Measurements from ENCODE around the gene RIMBP2. TPM values are rescaled to one million over a fixed set of nuclear protein-coding genes. Genes with fewer than 3 reads are reported as not detected.

RIMBP2 gene
- total RNA-seq, 2 experiments from 2014 or later = not detected

DNA sequence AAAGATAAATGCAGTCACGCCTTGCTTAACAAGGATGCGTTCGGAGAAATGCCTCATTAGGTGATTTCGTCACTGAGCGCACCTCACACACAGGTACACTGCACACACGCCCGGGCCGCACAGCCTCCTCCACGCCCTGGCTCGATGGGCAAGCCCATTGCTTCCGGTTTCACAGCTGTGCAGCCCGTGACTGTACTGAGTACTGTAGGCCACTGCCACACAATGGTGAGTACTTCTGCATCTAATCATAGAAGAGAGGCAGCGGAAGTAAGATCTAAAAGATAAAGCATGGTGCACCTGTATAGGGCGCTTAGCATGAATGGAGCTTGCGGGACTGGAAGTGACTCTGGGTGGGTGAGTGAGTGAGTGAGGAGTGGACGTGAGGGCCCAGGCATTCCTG is 4.3 kb downstream of the RIMBP2 start:
- POLR2A ChIA-PET = no interaction called here
- Mint-ChIP-seq H3K9me3 (no peaks in the 10 kb centered on the region), H3K27me3 (peaks cover 64% of the 10 kb centered on the region), H3K4me3 (no peak overlapping the region), H3K4me1 (ENCODE audit: low read depth) (no peaks in the 10 kb centered on the region), H3K36me3 (ENCODE audit: low read depth) (no peaks in the 10 kb centered on the region), H3K27ac (no peak overlapping the region)
- TF ChIP-seq CTCF (IDR thresholded peaks at IDR 0.05) = no peak
- Histone ChIP-seq H3K27ac (ENCODE audit: low read depth in 1 of 2, low read length in 2 of 2) (no peak overlapping the region), H3K36me3 (ENCODE audit: insufficient read depth, low read length) (no peaks in the 10 kb centered on the region), H3K4me1 (ENCODE audit: insufficient read depth, low read length) (peaks cover 15% of the 10 kb centered on the region), H3K4me3 (ENCODE audit: low read length) (no peak overlapping the region), H3K27me3 (ENCODE audit: control insufficient read depth in 1 of 2, insufficient read depth in 2 of 2, low read length in 2 of 2) (peaks cover 32 to 44% of the 10 kb centered on the region in 2 experiments), H3K9me3 (ENCODE audit: control insufficient read depth in 1 of 2, insufficient read depth in 1 of 2, low read length in 2 of 2) (peaks cover 0 to 34% of the 10 kb centered on the region in 2 experiments)
- CTCF ChIA-PET = no interaction called here
- DNase-seq = no peak
- no peak for ATAC-seq (ENCODE audit: poor library complexity)
- intact Hi-C loops (cut with DNase I, micrococcal nuclease) = no loop called here

DNA sequence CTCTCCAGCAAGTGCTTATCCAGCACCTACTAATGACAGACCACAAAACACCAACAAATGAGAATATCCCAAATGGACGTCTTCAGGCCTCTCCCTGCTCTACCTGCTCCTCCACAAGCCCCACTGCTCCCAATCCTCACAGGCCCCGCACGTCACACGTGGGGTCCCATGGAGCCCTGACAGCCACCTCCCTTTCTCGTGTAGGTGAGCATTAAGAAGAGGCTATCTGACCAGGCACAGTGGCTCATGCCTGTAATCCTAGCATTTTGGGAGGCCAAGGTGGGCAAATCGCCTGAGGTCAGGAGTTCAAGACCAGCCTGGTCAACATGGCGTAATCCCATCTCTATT is 5.4 kb downstream of the RIMBP2 start:
- H3K4me1 Mint-ChIP-seq (ENCODE audit: low read depth) = no peaks in the 10 kb centered on the region
- CTCF ChIA-PET = no interaction called here
- no peaks in the 10 kb centered on the region for H3K9me3 Mint-ChIP-seq

GRCh38 chr12:130709971-130710732 is 5.9 kb downstream of the RIMBP2 start:
- no peak overlapping the region for H3K4me3 ChIP-seq (ENCODE audit: low read length)
- peaks cover 21 to 29% of the 10 kb centered on the region in 2 experiments for H3K27me3 ChIP-seq (ENCODE audit: control insufficient read depth in 1 of 2, insufficient read depth in 2 of 2, low read length in 2 of 2)
- DNase-seq (no peak), ATAC-seq (ENCODE audit: poor library complexity) (no peak)
- H3K36me3 ChIP-seq (ENCODE audit: insufficient read depth, low read length) = no peaks in the 10 kb centered on the region
- Mint-ChIP-seq H3K36me3 (ENCODE audit: low read depth) (no peaks in the 10 kb centered on the region), H3K4me3 (no peak overlapping the region), H3K9me3 (no peaks in the 10 kb centered on the region), H3K27me3 (peaks cover 51% of the 10 kb centered on the region), H3K4me1 (ENCODE audit: low read depth) (no peaks in the 10 kb centered on the region), H3K27ac (no peak overlapping the region)
- ChIA-PET POLR2A (no interaction called here), CTCF (no interaction called here)
- no peak overlapping the region for H3K27ac ChIP-seq (ENCODE audit: low read depth in 1 of 2, low read length in 2 of 2)
- H3K9me3 ChIP-seq (ENCODE audit: control insufficient read depth in 1 of 2, insufficient read depth in 1 of 2, low read length in 2 of 2) = peaks cover 0 to 26% of the 10 kb centered on the region in 2 experiments
- no peak for TF ChIP-seq CTCF (IDR thresholded peaks at IDR 0.05)
- H3K4me1 ChIP-seq (ENCODE audit: insufficient read depth, low read length) = peaks cover 12% of the 10 kb centered on the region
- intact Hi-C loops (cut with DNase I, micrococcal nuclease) = no loop called here

More for the DNA sequence above, 5.4 kb downstream of the RIMBP2 start:
- H3K36me3 Mint-ChIP-seq (ENCODE audit: low read depth) = no peaks in the 10 kb centered on the region
- Histone ChIP-seq H3K27me3 (ENCODE audit: control insufficient read depth in 1 of 2, insufficient read depth in 2 of 2, low read length in 2 of 2) (peaks cover 26 to 34% of the 10 kb centered on the region in 2 experiments), H3K4me3 (ENCODE audit: low read length) (no peak overlapping the region), H3K27ac (ENCODE audit: low read depth in 1 of 2, low read length in 2 of 2) (no peak overlapping the region), H3K36me3 (ENCODE audit: insufficient read depth, low read length) (no peaks in the 10 kb centered on the region), H3K4me1 (ENCODE audit: insufficient read depth, low read length) (peaks cover 13% of the 10 kb centered on the region), H3K9me3 (ENCODE audit: control insufficient read depth in 1 of 2, insufficient read depth in 1 of 2, low read length in 2 of 2) (peaks cover 0 to 28% of the 10 kb centered on the region in 2 experiments)
- POLR2A ChIA-PET = no interaction called here
- intact Hi-C loops (cut with DNase I, micrococcal nuclease) = no loop called here
- peaks cover 54% of the 10 kb centered on the region for H3K27me3 Mint-ChIP-seq
- no peak for TF ChIP-seq CTCF (IDR thresholded peaks at IDR 0.05)
- ATAC-seq (ENCODE audit: poor library complexity) (no peak), DNase-seq (no peak)
- H3K4me3 Mint-ChIP-seq = no peak overlapping the region
- no peak overlapping the region for H3K27ac Mint-ChIP-seq
